ENCODE data around the gene SPRY1.

SPRY1 gene

DNA sequence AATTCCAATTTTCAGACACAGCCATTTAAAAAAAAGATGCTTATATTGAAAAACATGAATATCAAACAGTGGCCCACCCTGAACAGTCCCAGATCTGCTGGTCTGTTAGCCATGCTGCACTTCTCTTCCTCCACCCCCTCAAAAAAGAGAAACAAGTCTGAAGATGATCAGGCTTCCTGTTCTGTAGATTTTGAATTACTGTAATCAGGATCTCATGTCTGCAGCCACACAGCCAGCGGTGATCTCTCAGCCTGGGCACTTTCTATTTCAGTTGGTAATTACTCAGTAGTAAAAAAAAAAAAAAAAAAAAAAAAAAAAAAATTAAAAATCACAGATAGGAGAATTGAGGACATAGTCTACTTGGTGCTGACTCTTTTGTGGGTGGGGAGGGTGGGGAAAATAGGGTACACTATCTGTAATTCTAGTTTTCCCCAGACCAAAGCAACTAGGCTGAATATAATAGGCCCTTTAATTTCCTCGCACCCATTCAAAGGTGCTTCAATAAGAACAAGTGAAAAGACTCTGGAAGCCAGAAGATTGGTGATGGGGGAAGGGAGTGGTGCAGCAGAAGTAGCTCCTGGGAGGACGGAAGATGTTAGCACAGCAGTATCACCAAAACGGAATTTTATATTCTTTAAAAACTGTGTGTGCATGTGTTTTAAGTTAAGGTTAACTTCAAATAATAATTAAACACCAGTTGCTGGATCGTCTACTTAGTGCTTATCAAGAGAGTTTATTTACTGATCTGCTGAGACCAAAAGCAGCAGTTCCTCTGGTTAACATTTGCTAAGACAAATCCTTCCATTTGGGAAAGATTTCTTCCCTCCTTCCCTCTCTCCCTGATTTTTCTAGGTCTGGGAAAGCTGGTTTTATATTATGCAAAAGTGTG lies 47.0 kb downstream of the SPRY1 start:
- DNase-seq (ENCODE audit: low read depth in 2 of 2) = no peak

DNA sequence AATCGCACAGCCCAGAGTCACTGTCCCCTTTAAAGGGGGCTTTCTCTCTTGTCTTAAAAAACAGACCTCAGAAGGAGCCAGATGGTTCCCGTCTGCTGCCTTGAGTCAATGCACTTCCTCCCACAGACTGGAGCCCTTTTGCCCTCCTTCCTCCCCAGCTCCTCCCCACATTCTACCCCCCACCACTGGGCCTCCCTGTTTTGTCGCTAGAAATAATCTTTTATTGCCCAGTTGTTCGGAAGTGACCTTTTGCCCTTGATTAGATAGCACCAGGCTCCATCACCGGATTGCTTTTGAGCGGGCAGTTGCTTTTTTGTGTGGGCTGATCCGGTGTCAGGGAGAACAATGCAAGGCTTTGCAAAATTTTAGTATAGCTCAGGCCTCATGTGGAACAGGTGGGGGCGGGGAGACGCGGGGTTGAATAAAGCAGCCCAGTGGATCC lies 47.7 kb downstream of the SPRY1 start:
- DNase-seq (ENCODE audit: low read depth in 2 of 2) = no peak

DNA sequence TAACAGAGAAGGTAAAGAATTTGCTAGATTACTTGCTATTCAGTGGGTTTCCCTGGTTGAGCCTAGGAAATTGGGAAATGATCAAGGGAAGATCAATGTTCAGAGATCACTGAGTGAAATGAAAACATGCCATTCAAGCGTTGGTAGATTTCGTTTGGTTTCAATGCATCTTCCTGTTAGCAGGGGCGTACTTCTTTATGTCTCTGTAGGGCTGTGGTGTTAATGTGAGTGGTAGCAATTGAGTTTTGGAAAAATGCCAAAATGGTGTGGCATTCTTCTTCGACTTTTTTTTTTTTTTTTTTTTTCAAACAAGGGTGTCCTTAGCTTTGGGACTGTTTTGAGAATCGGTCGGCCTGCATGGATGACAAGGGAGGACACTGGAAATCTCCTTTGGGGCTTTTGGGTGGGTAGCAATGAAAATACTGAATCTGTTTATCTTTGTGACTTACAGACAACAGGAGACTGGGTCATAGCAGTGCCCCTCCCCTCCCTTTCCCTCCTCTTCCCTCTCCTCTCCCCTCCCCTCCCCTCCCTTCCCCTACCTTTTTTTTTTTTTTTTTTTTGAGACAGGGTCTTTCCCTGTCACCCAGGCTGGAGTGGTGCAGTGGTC lies 50.4 kb downstream of the SPRY1 start:
- no peak for DNase-seq (ENCODE audit: low read depth in 2 of 2)

DNA sequence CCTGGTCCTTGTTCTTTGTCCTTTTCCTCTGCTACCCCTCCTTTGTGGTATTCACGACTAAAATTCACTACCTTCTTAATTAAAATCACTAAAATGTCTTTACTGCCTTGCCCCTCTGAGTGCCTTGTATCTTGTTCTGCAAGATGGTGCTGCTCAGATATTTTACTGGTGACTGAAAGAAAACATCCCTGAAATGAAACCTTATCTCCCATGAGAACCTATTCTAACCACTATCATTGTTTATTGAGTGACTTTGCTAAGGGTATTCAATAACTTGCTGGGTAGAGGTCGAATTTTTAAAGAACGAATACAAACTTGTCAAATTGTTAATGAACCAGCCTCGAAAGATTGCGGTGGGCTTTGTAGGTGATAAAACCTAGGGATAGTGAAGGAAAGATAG lies 52.8 kb downstream of the SPRY1 start:
- DNase-seq (ENCODE audit: low read depth in 2 of 2) = no peak

DNA sequence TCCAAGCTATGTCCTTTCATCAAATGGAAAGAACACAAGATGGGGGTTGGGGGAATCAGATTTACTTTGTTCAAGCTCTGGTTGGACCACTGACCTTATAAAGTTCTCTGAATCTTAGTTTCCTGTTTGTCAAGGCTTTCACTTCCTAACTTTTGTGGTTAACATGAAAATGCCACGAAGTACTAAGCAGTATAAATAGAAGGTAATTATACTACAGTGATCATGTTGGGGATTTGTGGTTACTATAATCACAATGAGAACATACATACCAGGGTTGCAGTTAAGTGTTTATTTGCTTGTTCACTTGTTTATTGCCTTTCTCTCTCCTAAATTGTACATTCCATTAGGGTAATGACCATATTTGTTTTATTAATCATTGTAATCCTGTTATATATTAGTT lies 53.2 kb downstream of the SPRY1 start:
- DNase-seq (ENCODE audit: low read depth in 2 of 2) = no peak

GRCh38 chr4:123450393-123450792 lies 53.8 kb downstream of the SPRY1 start:
- DNase-seq (ENCODE audit: low read depth in 2 of 2) = no peak

GRCh38 chr4:123452616-123453015 lies 56.0 kb downstream of the SPRY1 start:
- DNase-seq (ENCODE audit: low read depth in 2 of 2) = no peak

GRCh38 chr4:123453061-123453680 lies 56.6 kb downstream of the SPRY1 start:
- DNase-seq (ENCODE audit: low read depth in 2 of 2) = no peak

Data from stimulated activated CD8-positive, alpha-beta memory T cell treated with anti-CD3 and anti-CD28 coated beads, Interleukin-15, amount 100 ng/mL, for 4 hours (primary cell).